ENCODE data around the gene LMTK2. TPM values are rescaled to one million over a fixed set of nuclear protein-coding genes. Genes with fewer than 3 reads are reported as not detected.

LMTK2 gene
- total and polyA plus RNA-seq, 8 donors, result 13.4 to 28.2 (median 16.6) TPM

GRCh38 chr7:98242934-98243333, 136.3 kb downstream of the LMTK2 start:
- no peak for TF ChIP-seq CTCF (IDR thresholded peaks at IDR 0.05)
- Histone ChIP-seq H3K9me3 (no peaks in the 10 kb centered on the region), H3K36me3 (peaks cover 0 to 76% of the 10 kb centered on the region in 2 donors), H3K4me3 (no peak overlapping the region), H3K27me3 (no peaks in the 10 kb centered on the region), H3K27ac (no peak overlapping the region), H3K4me1 (peaks cover 0 to 40% of the 10 kb centered on the region in 2 donors)
- no peak for DNase-seq
- no peak for ATAC-seq
- intact Hi-C loops (cut with DNase I), result no loop called here

GRCh38 chr7:98244871-98245270, 138.2 kb downstream of the LMTK2 start:
- no peak overlapping the region for H3K4me3 ChIP-seq
- ATAC-seq, result no peak
- peak overlapping the region in 1 of 2 donors; percentile 73 for H3K27ac ChIP-seq
- H3K36me3 ChIP-seq, result peaks cover 0 to 60% of the 10 kb centered on the region in 2 donors
- no peaks in the 10 kb centered on the region for H3K27me3 ChIP-seq
- peaks cover 0 to 59% of the 10 kb centered on the region in 2 donors for H3K4me1 ChIP-seq
- intact Hi-C loops (cut with DNase I), result no loop called here
- H3K9me3 ChIP-seq, result no peaks in the 10 kb centered on the region
- no peak for DNase-seq
- TF ChIP-seq CTCF (IDR thresholded peaks at IDR 0.05), result no peak

GRCh38 chr7:98248156-98248555, 141.5 kb downstream of the LMTK2 start:
- TF ChIP-seq CTCF (IDR thresholded peaks at IDR 0.05), result no peak
- no peaks in the 10 kb centered on the region for H3K9me3 ChIP-seq
- no peak for ATAC-seq
- intact Hi-C loops (cut with DNase I), result no loop called here
- DNase-seq, result no peak
- H3K27me3 ChIP-seq, result no peaks in the 10 kb centered on the region
- no peak overlapping the region for H3K4me3 ChIP-seq
- H3K4me1 ChIP-seq, result peaks cover 13 to 84% of the 10 kb centered on the region in 2 donors
- H3K27ac ChIP-seq, result peak overlapping the region; percentile 26 to 83
- H3K36me3 ChIP-seq, result peaks cover 0 to 36% of the 10 kb centered on the region in 2 donors

GRCh38 chr7:98249106-98249505, 142.4 kb downstream of the LMTK2 start:
- no peak overlapping the region for H3K4me3 ChIP-seq
- peak in 1 of 4 donors; percentile 12 for DNase-seq
- peaks cover 0 to 27% of the 10 kb centered on the region in 2 donors for H3K36me3 ChIP-seq
- TF ChIP-seq CTCF (IDR thresholded peaks at IDR 0.05), result no peak
- ATAC-seq, result no peak
- H3K27me3 ChIP-seq, result no peaks in the 10 kb centered on the region
- peak overlapping the region; percentile 62 to 83 for H3K27ac ChIP-seq
- intact Hi-C loops (cut with DNase I), result no loop called here
- peaks cover 13 to 90% of the 10 kb centered on the region in 2 donors for H3K4me1 ChIP-seq
- H3K9me3 ChIP-seq, result no peaks in the 10 kb centered on the region

- no peaks in the 10 kb centered on the region for H3K27me3 ChIP-seq
- TF ChIP-seq CTCF (IDR thresholded peaks at IDR 0.05), result no peak
- H3K27ac ChIP-seq, result peak overlapping the region; percentile 75 to 83
- peak in 1 of 4 donors; percentile 14 for DNase-seq
- H3K4me1 ChIP-seq, result peaks cover 13 to 90% of the 10 kb centered on the region in 2 donors
- ATAC-seq, result no peak
- peak overlapping the region; percentile 93 to 97 for H3K4me3 ChIP-seq
- H3K36me3 ChIP-seq, result peaks cover 0 to 11% of the 10 kb centered on the region in 2 donors
- intact Hi-C loops (cut with DNase I), result no loop called here
- H3K9me3 ChIP-seq, result no peaks in the 10 kb centered on the region
Measured at GRCh38 chr7:98250789-98251188, 144.1 kb downstream of the LMTK2 start.

Data from left lung (tissue), 10 donors.